Mammary epithelial cell (primary cell): ENCODE results near the gene FLRT1.

Experiments used
- EZH2 ChIP-seq: IDR thresholded peaks from 2 replicates; pipeline ENCODE4 v1.6.1; 2012; ENCODE audit warnings: low read length, inconsistent platforms, borderline replicate concordance
- TF ChIP-seq, protein P1 (sequence below), 2 donors: IDR thresholded peaks in 1 of 2; conservative IDR thresholded peaks in 1 of 2; 2 replicates each; pipeline ENCODE4 v1.5.1; 2011 to 2012; ENCODE audit warnings: inconsistent platforms in 2 of 2, low read length in 2 of 2, mild to moderate bottlenecking in 2 of 2, control low read depth in 1 of 2, low read depth in 1 of 2; ENCODE audit not compliant: insufficient read depth in 1 of 2; ENCODE audit errors: extremely low read depth in 1 of 2

DNA sequence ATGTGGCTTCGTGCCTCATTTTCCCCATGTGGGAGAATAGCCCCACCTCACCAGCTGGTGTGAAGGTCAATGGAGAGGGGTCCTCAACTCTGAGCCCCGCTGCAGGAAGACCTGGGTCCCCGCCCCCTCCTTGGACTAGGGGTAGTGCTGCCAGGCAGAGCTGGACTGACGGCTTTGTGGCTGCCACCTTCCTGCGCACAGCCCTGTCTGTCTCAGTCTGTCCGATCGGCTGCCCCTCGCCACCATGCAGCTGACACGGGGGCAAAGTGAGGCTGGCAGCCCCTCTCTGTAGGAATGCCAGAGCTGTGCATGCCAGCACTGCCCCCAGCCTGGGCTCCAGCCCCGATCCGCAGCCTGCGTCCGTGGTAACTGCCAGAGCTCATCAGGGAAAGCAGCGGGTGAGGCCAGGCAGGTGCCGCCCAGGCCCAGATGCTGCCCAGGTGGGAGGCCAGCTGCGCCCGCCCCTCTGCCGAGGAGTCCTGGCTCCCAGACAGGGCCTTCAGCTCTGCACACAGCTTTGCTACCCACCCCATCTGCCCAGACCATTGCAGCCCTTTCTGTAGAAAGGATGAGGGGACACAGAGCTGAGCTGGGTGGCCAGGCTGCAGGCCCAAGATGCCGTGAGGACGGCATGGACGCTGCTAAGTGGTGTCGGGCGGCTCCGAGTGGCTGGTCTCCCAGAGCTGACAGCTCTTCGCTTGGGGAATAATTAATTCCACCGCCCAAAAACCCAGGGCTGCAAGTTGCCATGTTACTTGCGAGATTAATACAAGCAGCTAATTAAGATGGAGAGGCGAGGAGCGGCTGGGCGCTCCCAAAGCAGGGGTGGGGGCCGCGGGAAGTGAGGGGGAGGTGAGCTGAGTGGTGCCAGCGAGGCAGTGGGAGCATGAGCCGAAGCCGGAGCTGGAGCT lies 19.5 kb upstream of the FLRT1 start:
- TF ChIP-seq, protein P1, sequence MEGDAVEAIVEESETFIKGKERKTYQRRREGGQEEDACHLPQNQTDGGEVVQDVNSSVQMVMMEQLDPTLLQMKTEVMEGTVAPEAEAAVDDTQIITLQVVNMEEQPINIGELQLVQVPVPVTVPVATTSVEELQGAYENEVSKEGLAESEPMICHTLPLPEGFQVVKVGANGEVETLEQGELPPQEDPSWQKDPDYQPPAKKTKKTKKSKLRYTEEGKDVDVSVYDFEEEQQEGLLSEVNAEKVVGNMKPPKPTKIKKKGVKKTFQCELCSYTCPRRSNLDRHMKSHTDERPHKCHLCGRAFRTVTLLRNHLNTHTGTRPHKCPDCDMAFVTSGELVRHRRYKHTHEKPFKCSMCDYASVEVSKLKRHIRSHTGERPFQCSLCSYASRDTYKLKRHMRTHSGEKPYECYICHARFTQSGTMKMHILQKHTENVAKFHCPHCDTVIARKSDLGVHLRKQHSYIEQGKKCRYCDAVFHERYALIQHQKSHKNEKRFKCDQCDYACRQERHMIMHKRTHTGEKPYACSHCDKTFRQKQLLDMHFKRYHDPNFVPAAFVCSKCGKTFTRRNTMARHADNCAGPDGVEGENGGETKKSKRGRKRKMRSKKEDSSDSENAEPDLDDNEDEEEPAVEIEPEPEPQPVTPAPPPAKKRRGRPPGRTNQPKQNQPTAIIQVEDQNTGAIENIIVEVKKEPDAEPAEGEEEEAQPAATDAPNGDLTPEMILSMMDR (conservative IDR thresholded peaks at IDR 0.05 in 1 of 2, IDR thresholded peaks at IDR 0.05 in 1 of 2; ENCODE audit: extremely low read depth in 1 of 2, insufficient read depth in 1 of 2, low read depth in 1 of 2, low read length in 2 of 2), result no peak
- TF ChIP-seq EZH2, result no peak
